ENCODE results near the gene SORCS1. TPM values are rescaled to one million over a fixed set of nuclear protein-coding genes. Genes with fewer than 3 reads are reported as not detected.

SORCS1 gene
- total RNA-seq, 1 donor from 2014 or later: 11.1 TPM

DNA sequence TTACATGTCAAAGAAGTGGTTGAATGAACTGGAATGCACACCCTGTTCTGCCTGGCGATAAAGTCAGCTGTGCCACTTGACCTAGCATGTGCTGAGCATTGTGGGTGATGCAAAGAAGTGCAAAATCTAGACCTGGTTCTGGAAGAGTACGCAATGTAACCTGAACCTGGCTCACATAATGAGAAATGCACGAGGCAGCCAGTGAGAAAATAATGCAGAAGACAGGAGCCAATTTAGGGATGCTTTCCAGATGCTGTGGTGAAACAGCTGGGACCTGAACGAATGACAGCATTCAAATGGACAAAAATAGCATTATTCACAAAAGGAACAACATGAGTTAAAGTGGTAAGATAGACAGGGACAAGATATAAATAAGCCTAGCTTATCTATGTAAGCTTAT, 402.6 kb downstream of the SORCS1 start:
- Histone ChIP-seq H3K9ac (no peak overlapping the region), H3F3A (ENCODE audit: low read depth) (peaks cover 18% of the 10 kb centered on the region), H3K4me1 (peaks cover 29% of the 10 kb centered on the region), H4K20me1 (ENCODE audit: low read depth) (no peaks in the 10 kb centered on the region), H3K9me3 (ENCODE audit: low read depth) (no peaks in the 10 kb centered on the region), H3K79me2 (ENCODE audit: low read depth) (no peaks in the 10 kb centered on the region), H3K36me3 (no peaks in the 10 kb centered on the region), H3K27me3 (no peaks in the 10 kb centered on the region), H3K4me3 (no peak overlapping the region), H2AFZ (replicated peaks) (no peak overlapping the region), H3K27ac (no peak overlapping the region), H3K4me2 (no peak overlapping the region)
- H3K4me3 Mint-ChIP-seq: no peak overlapping the region
- no peak overlapping the region for H3K27ac Mint-ChIP-seq
- peaks cover 11% of the 10 kb centered on the region for H3K9me3 Mint-ChIP-seq
- peaks cover 5% of the 10 kb centered on the region for H3K36me3 Mint-ChIP-seq
- peaks cover 20% of the 10 kb centered on the region for H3K4me1 Mint-ChIP-seq
- peaks cover 5% of the 10 kb centered on the region for H3K27me3 Mint-ChIP-seq (ENCODE audit: insufficient read depth, low read depth)
- no peak for DNase-seq (ENCODE audit: low spot score)
- TF ChIP-seq EZH2phosphoT487 (IDR thresholded peaks at IDR 0.05) (no peak), EZH2 (IDR thresholded peaks at IDR 0.05) (no peak), CTCF (IDR thresholded peaks at IDR 0.05) (no peak)

GRCh38 chr10:106757521-106757920, 407.0 kb downstream of the SORCS1 start:
- Histone ChIP-seq H3F3A (ENCODE audit: low read depth) (no peaks in the 10 kb centered on the region), H3K4me2 (no peak overlapping the region), H3K4me1 (peaks cover 12% of the 10 kb centered on the region), H4K20me1 (ENCODE audit: low read depth) (no peaks in the 10 kb centered on the region), H3K9ac (no peak overlapping the region), H2AFZ (replicated peaks) (no peak overlapping the region), H3K9me3 (ENCODE audit: low read depth) (no peaks in the 10 kb centered on the region), H3K79me2 (ENCODE audit: low read depth) (no peaks in the 10 kb centered on the region), H3K27ac (no peak overlapping the region), H3K27me3 (no peaks in the 10 kb centered on the region), H3K4me3 (no peak overlapping the region), H3K36me3 (no peaks in the 10 kb centered on the region)
- TF ChIP-seq EZH2phosphoT487 (IDR thresholded peaks at IDR 0.05) (no peak), EZH2 (IDR thresholded peaks at IDR 0.05) (no peak), CTCF (IDR thresholded peaks at IDR 0.05) (no peak)
- Mint-ChIP-seq H3K9me3 (peaks cover 9% of the 10 kb centered on the region), H3K4me3 (no peak overlapping the region), H3K27me3 (ENCODE audit: insufficient read depth, low read depth) (peaks cover 2% of the 10 kb centered on the region), H3K36me3 (peaks cover 3% of the 10 kb centered on the region), H3K4me1 (no peaks in the 10 kb centered on the region), H3K27ac (no peak overlapping the region)
- no peak for DNase-seq (ENCODE audit: low spot score)

- Mint-ChIP-seq H3K27ac (no peak overlapping the region), H3K4me1 (no peaks in the 10 kb centered on the region), H3K9me3 (peaks cover 2% of the 10 kb centered on the region), H3K36me3 (peaks cover 2% of the 10 kb centered on the region), H3K27me3 (ENCODE audit: insufficient read depth, low read depth) (peaks cover 2% of the 10 kb centered on the region), H3K4me3 (no peak overlapping the region)
- Histone ChIP-seq H3K9me3 (ENCODE audit: low read depth) (no peaks in the 10 kb centered on the region), H3K4me2 (no peak overlapping the region), H3K27me3 (no peaks in the 10 kb centered on the region), H3F3A (ENCODE audit: low read depth) (no peaks in the 10 kb centered on the region), H3K36me3 (no peaks in the 10 kb centered on the region), H2AFZ (replicated peaks) (no peak overlapping the region), H3K4me3 (no peak overlapping the region), H4K20me1 (ENCODE audit: low read depth) (no peaks in the 10 kb centered on the region), H3K9ac (no peak overlapping the region), H3K4me1 (no peaks in the 10 kb centered on the region), H3K79me2 (ENCODE audit: low read depth) (no peaks in the 10 kb centered on the region), H3K27ac (no peak overlapping the region)
- no peak for DNase-seq (ENCODE audit: low spot score)
- no peak for TF ChIP-seq EZH2phosphoT487 (IDR thresholded peaks at IDR 0.05)
These were observed 413.4 kb downstream of the SORCS1 start for GRCh38 chr10:106751091-106751490.

DNA sequence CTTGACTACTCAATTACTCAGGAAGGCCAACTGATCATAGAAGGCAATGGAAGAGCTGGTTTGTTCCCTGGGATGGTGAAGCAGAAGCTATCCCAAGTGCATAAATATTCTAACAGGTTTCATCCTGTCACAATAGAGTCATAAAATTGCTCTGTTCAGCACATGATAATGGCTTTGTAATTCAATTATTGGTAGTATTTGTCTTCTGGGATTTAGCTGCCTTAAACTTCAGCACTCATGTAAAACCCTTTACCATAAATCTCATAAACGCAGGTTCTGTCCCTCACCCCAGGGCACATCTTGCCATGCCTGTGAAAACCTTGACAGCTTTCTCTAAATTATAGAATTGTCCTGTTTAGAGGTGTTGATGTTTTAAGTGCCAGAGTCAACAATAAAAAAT, 417.6 kb downstream of the SORCS1 start:
- Mint-ChIP-seq H3K9me3 (peaks cover 2% of the 10 kb centered on the region), H3K27me3 (ENCODE audit: insufficient read depth, low read depth) (peaks cover 2% of the 10 kb centered on the region), H3K27ac (no peak overlapping the region), H3K4me3 (no peak overlapping the region), H3K36me3 (peaks cover 2% of the 10 kb centered on the region), H3K4me1 (no peaks in the 10 kb centered on the region)
- no peaks in the 10 kb centered on the region for H3K79me2 ChIP-seq (ENCODE audit: low read depth)
- H3K9me3 ChIP-seq (ENCODE audit: low read depth): no peaks in the 10 kb centered on the region
- no peaks in the 10 kb centered on the region for H4K20me1 ChIP-seq (ENCODE audit: low read depth)
- no peak overlapping the region for H3K27ac ChIP-seq
- no peaks in the 10 kb centered on the region for H3F3A ChIP-seq (ENCODE audit: low read depth)
- no peak overlapping the region for H2AFZ ChIP-seq (replicated peaks)
- H3K4me1 ChIP-seq: no peaks in the 10 kb centered on the region
- H3K9ac ChIP-seq: no peak overlapping the region
- no peak overlapping the region for H3K4me2 ChIP-seq
- TF ChIP-seq EZH2 (IDR thresholded peaks at IDR 0.05) (no peak), CTCF (IDR thresholded peaks at IDR 0.05) (no peak), EZH2phosphoT487 (IDR thresholded peaks at IDR 0.05) (no peak)
- no peak for DNase-seq (ENCODE audit: low spot score)
- H3K36me3 ChIP-seq: no peaks in the 10 kb centered on the region
- H3K4me3 ChIP-seq: no peak overlapping the region
- no peaks in the 10 kb centered on the region for H3K27me3 ChIP-seq

Data from neural progenitor cell (in vitro differentiated cells).